Activated CD4-positive, alpha-beta T cell treated with anti-CD3 and anti-CD28 coated beads for 1 hour (primary cell): ENCODE measurements around the gene NEU3.
A peak's percentile ranks its signal among the peaks of the same experiment; 100 is the strongest.
"Not testable (repeated sequence)": the region's sequence is repeated elsewhere in the genome, so short reads cannot be mapped to it uniquely, and the experiment has no call there.

Source experiments
- DNase-seq: peaks from one replicate; pipeline ENCODE4 v3.0.0-alpha.2; 2020

NEU3 gene

GRCh38 chr11:75031771-75032549, 43.2 kb downstream of the NEU3 start:
- peak; percentile 34 for DNase-seq

GRCh38 chr11:75032550-75032935, 43.8 kb downstream of the NEU3 start:
- no peak for DNase-seq

- no peak for DNase-seq
Measured at GRCh38 chr11:75033916-75034315, 45.2 kb downstream of the NEU3 start.

- DNase-seq = no peak
Measured at GRCh38 chr11:75035256-75035655, 46.5 kb downstream of the NEU3 start.

- DNase-seq = no peak
Measured at GRCh38 chr11:75035911-75036565, 47.3 kb downstream of the NEU3 start.

GRCh38 chr11:75040167-75040770, 51.5 kb downstream of the NEU3 start:
- no peak for DNase-seq

GRCh38 chr11:75041263-75041662, 52.5 kb downstream of the NEU3 start:
- no peak for DNase-seq

- DNase-seq = not testable (repeated sequence)
Measured at GRCh38 chr11:75041821-75042220, 53.1 kb downstream of the NEU3 start.

GRCh38 chr11:75044381-75045170, 55.8 kb downstream of the NEU3 start:
- not testable (repeated sequence) for DNase-seq

- DNase-seq = not testable (repeated sequence)
Measured at GRCh38 chr11:75046668-75047067, 57.9 kb downstream of the NEU3 start.

- no peak for DNase-seq
Measured at GRCh38 chr11:75047191-75047590, 58.5 kb downstream of the NEU3 start.

GRCh38 chr11:75049501-75050266, 61.0 kb downstream of the NEU3 start:
- not testable (repeated sequence) for DNase-seq

- no peak for DNase-seq
Measured at GRCh38 chr11:75050516-75050915, 61.8 kb downstream of the NEU3 start.

- DNase-seq = no peak
Measured at GRCh38 chr11:75051043-75051442, 62.3 kb downstream of the NEU3 start.

- no peak for DNase-seq
Measured at GRCh38 chr11:75052457-75052856, 63.7 kb downstream of the NEU3 start.

- no peak for DNase-seq
Measured at GRCh38 chr11:75055511-75055910, 66.8 kb downstream of the NEU3 start.

- no peak for DNase-seq
Measured at GRCh38 chr11:75056814-75057213, 68.1 kb downstream of the NEU3 start.

- no peak for DNase-seq
Measured at GRCh38 chr11:75059299-75059698, 70.6 kb downstream of the NEU3 start.

GRCh38 chr11:75063741-75064314, 75.1 kb downstream of the NEU3 start:
- no peak for DNase-seq

GRCh38 chr11:75066061-75066460, 77.3 kb downstream of the NEU3 start:
- no peak for DNase-seq
